ENCODE data around the gene ATP10A. TPM values are rescaled to one million over a fixed set of nuclear protein-coding genes. Genes with fewer than 3 reads are reported as not detected.

The ATP10A gene
- total RNA-seq, 3 donors from 2014 or later, result 6.4 to 17.4 (median 7.2) TPM

- TF ChIP-seq CTCF (IDR thresholded peaks at IDR 0.05) (no peak), POLR2A (IDR thresholded peaks at IDR 0.05) (no peak), POLR2AphosphoS5 (IDR thresholded peaks at IDR 0.05) (no peak)
- H3K27ac ChIP-seq, result no peak overlapping the region
- DNase-seq (ENCODE audit: low spot score in 2 of 2), result peak in 1 of 2 donors; percentile 4
- H3K4me1 ChIP-seq, result no peaks in the 10 kb centered on the region
- H3K9me3 ChIP-seq, result no peaks in the 10 kb centered on the region
- intact Hi-C loops (cut with DNase I; ENCODE audit: low total_unique reads), result no loop called here
- H3K27me3 ChIP-seq, result no peaks in the 10 kb centered on the region
- no peaks in the 10 kb centered on the region for H3K36me3 ChIP-seq
- no peak overlapping the region for H3K4me3 ChIP-seq
These were observed 137.4 kb downstream of the ATP10A start for GRCh38 chr15:25725758-25726157.

- Histone ChIP-seq H3K27me3 (no peaks in the 10 kb centered on the region), H3K9me3 (no peaks in the 10 kb centered on the region), H3K27ac (no peak overlapping the region), H3K4me3 (no peak overlapping the region), H3K4me1 (no peaks in the 10 kb centered on the region), H3K36me3 (no peaks in the 10 kb centered on the region)
- intact Hi-C loops (cut with DNase I; ENCODE audit: low total_unique reads), result no loop called here
- TF ChIP-seq CTCF (IDR thresholded peaks at IDR 0.05) (no peak), POLR2A (IDR thresholded peaks at IDR 0.05) (no peak), POLR2AphosphoS5 (IDR thresholded peaks at IDR 0.05) (no peak)
- no peak for DNase-seq (ENCODE audit: low spot score in 2 of 2)
These were observed 138.2 kb downstream of the ATP10A start for GRCh38 chr15:25724899-25725298.

- Histone ChIP-seq H3K4me1 (no peaks in the 10 kb centered on the region), H3K9me3 (no peaks in the 10 kb centered on the region), H3K36me3 (no peaks in the 10 kb centered on the region), H3K27ac (no peak overlapping the region), H3K27me3 (no peaks in the 10 kb centered on the region), H3K4me3 (no peak overlapping the region)
- intact Hi-C loops (cut with DNase I; ENCODE audit: low total_unique reads), result no loop called here
- no peak for DNase-seq (ENCODE audit: low spot score in 2 of 2)
- no peak for TF ChIP-seq POLR2AphosphoS5 (IDR thresholded peaks at IDR 0.05)
- TF ChIP-seq CTCF (IDR thresholded peaks at IDR 0.05), result no peak
- no peak for TF ChIP-seq POLR2A (IDR thresholded peaks at IDR 0.05)
These were observed 141.5 kb downstream of the ATP10A start for GRCh38 chr15:25721605-25721955.

GRCh38 chr15:25719101-25719985 lies 143.8 kb downstream of the ATP10A start:
- Histone ChIP-seq H3K27ac (no peak overlapping the region), H3K36me3 (no peaks in the 10 kb centered on the region), H3K4me3 (no peak overlapping the region), H3K27me3 (no peaks in the 10 kb centered on the region), H3K9me3 (no peaks in the 10 kb centered on the region), H3K4me1 (no peaks in the 10 kb centered on the region)
- intact Hi-C loops (cut with DNase I; ENCODE audit: low total_unique reads), result no loop called here
- DNase-seq (ENCODE audit: low spot score in 2 of 2), result no peak
- TF ChIP-seq POLR2A (IDR thresholded peaks at IDR 0.05) (no peak), POLR2AphosphoS5 (IDR thresholded peaks at IDR 0.05) (no peak), CTCF (IDR thresholded peaks at IDR 0.05) (no peak)

GRCh38 chr15:25718597-25718996 lies 144.5 kb downstream of the ATP10A start:
- H3K4me1 ChIP-seq, result no peaks in the 10 kb centered on the region
- H3K27ac ChIP-seq, result no peak overlapping the region
- no peak for DNase-seq (ENCODE audit: low spot score in 2 of 2)
- H3K4me3 ChIP-seq, result no peak overlapping the region
- intact Hi-C loops (cut with DNase I; ENCODE audit: low total_unique reads), result no loop called here
- no peaks in the 10 kb centered on the region for H3K9me3 ChIP-seq
- TF ChIP-seq CTCF (IDR thresholded peaks at IDR 0.05) (no peak), POLR2A (IDR thresholded peaks at IDR 0.05) (no peak)
- H3K27me3 ChIP-seq, result no peaks in the 10 kb centered on the region
- H3K36me3 ChIP-seq, result no peaks in the 10 kb centered on the region
